HG02840 (cell line): ENCODE results near the gene NPB.

Experiments used
- ATAC-seq: cut with Tn5 transposase; IDR thresholded peaks from one replicate; pipeline ENCODE4 v1.9.1; 2021; ENCODE audit warnings: mild to moderate bottlenecking, moderate library complexity, moderate number of reproducible peaks; ENCODE audit not compliant: unreplicated experiment, low FRiP score

The NPB gene

GRCh38 chr17:81910840-81911276 lies 8.8 kb downstream of the NPB start:
- peak; percentile 28 for ATAC-seq

- ATAC-seq = peak; percentile 65
These were observed 9.4 kb downstream of the NPB start, which contains the start of gene PCYT2 for GRCh38 chr17:81911277-81911961. Gene PCYT2 (minus strand): TSS chr17:81911399. CDS start chr17:81911355, 44 bp downstream.

GRCh38 chr17:81911969-81912368 lies 9.9 kb downstream of the NPB start:
- no peak for ATAC-seq

GRCh38 chr17:81912441-81913309 lies 10.6 kb downstream of the NPB start:
- ATAC-seq = no peak

DNA sequence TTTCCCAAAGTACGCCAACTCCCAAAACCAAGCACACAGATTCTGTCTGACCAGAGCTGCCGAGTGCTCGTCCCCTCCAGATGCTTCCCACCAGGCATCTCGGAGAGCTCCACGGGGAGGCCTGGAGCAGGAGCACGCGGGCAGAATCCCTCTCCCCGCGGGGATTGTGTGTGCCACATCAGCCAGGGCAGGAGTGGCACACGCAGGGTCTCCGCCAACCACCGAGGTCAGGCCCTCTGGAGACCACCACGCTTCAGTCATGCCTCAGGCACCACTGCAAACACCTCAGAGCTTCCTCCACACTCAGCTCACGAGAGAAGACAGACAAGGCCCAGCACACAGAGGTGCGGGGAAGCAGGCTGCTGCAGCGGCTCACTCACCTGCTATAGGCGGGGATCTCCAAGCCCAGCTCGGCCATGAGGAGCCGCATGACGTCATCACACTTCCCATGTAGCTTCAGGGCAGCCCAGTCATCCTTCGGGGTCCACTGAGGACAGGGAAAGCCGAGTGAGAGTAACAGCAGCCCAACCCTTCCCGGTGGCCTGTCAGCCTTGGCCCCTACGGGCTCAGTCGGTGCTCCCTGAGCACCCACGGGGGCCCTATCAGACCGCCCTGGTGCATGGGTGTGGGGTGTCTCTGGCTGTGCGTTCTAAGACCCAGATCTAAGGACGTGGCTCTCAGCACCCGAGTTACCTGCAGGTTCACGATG lies 11.5 kb downstream of the NPB start:
- no peak for ATAC-seq

GRCh38 chr17:81914103-81914850 lies 12.2 kb downstream of the NPB start:
- ATAC-seq = no peak

DNA sequence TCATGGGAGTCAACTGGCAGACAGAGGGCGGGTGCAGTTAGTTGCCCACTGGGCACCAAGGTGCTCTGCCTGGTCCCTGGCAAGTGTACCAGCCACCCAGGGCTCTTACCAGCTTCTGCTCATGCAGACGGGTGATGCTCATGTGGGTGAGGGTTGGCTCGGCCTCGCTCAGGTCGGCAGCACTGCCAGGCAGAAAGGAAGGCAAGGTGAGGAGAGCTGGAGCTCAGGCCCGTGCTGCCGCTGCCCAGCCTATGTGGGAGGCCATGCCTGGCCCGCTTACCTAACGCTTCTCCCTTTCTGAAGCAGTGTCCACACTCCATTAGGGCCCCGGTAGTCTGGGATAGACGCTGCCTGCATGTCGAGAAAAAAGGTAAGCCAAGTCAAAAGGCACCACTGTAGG lies 13.3 kb downstream of the NPB start:
- no peak for ATAC-seq

- no peak for ATAC-seq
These were observed 14.4 kb downstream of the NPB start for GRCh38 chr17:81916234-81917001.

DNA sequence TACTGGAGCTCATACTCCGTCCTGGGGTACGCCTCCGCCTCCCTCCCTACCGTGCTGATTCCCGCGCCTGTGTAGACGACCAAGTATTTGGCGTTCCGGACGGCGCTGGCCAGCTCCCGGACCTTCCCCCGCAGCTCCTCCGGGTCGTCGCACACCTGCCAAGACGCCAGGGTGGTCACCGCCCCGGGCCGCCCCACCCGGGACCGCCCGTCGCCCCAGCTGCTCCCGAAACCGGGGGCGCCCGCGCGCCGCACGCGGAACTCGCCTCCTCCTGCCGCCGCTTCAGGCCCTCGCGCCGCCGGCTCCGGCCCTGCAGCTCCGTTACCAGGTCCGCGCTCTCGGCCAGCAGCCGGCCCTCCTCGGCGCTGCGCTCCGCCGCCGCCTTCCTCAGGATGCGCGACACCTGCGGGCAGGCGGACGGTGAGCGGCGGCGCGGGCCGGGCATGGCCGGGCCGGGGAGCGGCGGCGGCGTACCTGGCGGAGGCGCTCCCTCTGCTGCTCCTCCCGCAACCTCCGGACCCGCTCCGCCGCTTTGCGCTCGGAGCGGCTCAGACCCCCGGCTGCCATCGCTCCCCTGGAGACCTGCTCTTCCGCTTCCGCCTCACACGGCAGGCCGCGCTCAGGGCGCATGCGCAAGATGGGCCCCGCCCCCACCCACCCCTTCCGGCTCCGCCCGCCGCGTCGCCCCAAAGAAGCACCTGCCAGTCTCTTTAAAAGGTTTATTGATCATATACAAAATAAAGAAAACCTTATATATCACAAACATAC lies 15.7 kb downstream of the NPB start, which contains the start of gene SIRT7:
TSS of gene SIRT7 (minus strand) at position 612 of the 768 bp plus-strand sequence. CDS start at position 567, 45 bp downstream.
- ATAC-seq = peak; percentile 69

- peak; percentile 20 for ATAC-seq
These were observed 16.3 kb downstream of the NPB start for GRCh38 chr17:81918333-81918669.

DNA sequence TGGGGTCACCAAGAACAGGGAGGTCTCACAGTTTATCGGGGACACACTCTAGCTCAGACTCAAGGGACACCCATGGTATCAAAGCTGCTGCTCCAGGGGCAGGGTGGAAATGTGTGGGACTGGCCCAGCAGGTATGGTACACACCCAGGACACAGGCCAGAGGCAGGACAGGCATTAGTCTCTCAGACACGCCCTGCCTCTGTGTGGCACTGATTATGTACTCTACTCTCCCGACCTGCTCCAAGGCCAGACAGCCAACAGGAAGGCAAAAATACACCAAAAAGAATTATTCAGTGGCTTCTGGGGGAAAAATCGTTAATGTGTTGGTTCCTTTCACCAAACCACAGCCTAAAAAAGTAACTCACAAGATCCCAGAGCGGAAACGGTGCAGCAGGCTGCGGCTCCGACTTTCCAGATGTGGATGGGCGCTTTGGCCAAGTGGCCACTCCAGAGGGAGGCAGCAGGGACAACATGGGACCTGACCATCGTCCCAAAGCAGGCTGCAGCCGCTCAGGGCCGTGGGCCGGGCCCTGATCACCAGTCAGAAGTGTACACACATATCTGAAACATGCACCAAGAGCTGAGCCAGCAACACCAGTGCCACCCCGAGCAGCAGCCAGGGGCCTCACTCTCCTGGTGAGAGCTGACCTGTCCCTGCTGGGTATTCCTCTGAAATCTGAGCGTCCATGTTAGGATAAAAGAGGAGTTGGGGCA lies 17.0 kb downstream of the NPB start:
- ATAC-seq = no peak

- ATAC-seq = no peak
These were observed 18.8 kb downstream of the NPB start for GRCh38 chr17:81920612-81921536.

DNA sequence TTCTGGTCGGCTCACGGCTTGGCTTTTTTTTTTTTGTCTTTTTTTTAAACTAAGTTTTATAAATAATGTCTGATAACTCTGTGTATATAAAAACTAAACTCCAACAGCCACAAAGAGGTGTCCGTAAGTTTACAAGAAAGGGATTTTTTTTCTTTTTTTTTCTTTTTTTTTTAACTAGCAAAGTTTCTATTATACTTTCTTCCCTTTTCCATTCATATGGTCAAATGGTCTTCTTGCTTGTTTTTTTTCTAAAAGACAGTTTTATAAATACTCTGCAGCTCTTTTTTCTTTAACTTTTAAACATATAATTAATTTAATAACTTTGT lies 19.5 kb downstream of the NPB start:
- no peak for ATAC-seq

- ATAC-seq = no peak
These were observed 20.0 kb downstream of the NPB start for GRCh38 chr17:81921996-81922565.

DNA sequence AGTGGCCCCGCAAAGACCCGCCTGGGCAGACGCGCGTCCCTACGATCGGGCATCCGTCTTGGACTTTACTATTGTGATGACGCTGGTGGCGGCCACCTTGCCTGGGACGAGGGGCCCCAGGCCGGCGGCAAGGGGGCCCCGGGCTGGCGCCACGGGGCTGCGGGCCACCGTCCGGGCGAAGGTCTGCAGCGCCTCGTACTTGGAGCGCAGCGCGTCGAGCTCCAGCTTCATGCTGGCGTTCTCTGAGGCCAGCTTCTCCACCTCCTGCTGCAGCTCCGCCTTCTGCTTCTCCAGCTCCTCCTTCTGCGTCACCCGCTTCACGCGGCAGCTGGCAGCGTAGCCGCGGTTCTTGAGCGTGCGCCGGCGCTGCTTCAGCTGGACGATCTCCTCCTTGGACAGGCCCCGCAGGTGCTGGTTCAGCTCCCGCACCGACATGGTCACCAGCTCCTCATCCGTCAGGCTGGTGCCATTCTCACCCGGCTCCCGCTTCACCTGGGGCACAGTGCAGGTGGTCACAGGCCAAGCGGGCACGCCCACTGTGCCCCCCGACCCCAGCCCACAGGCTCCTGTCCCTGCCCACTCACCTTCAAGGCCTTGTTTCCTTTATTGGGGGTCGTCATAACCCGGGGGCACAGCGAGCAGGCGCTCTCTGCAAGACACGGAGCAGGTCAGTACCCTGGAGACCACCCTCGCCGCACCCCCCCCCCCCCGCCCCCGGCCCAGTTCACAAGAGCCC lies 20.7 kb downstream of the NPB start:
- ATAC-seq = no peak
